Natural killer cell (primary cell): ENCODE results near the gene TRIM9. TPM values are rescaled to one million over a fixed set of nuclear protein-coding genes. Genes with fewer than 3 reads are reported as not detected.

Experiments
- ATAC-seq, 3 donors: fragments of 150-1000 bp in 2 of 3; fragments of 200-7000 bp in 1 of 3; cut with Tn5 transposase; 1 replicate in 1 of 3; 2 replicates in 2 of 3; pipeline ENCODE4 v1.10.0; 2021; ENCODE audit warnings: mild to moderate bottlenecking in 2 of 3, moderate library complexity in 2 of 3
- DNase-seq, 2 donors: peaks; one replicate each; pipeline versions ENCODE4 v3.0.0 to v3.0.0-alpha.2; 2013 to 2021; ENCODE audit warnings: mixed read lengths in 1 of 2
- H3K27ac ChIP-seq: one replicate; pipeline ENCODE4 v1.5.1; 2013; ENCODE audit warnings: mild to moderate bottlenecking, low read length
- H3K27me3 ChIP-seq: one replicate; pipeline ENCODE4 v1.6.1; 2013; ENCODE audit warnings: low read length; ENCODE audit not compliant: control insufficient read depth, insufficient read depth
- H3K36me3 ChIP-seq: one replicate; pipeline ENCODE4 v1.6.1; 2013; ENCODE audit warnings: low read length; ENCODE audit not compliant: control insufficient read depth, insufficient read depth
- H3K4me1 ChIP-seq: one replicate; pipeline ENCODE4 v1.6.1; 2013; ENCODE audit warnings: low read length; ENCODE audit not compliant: control insufficient read depth, insufficient read depth
- H3K4me3 ChIP-seq: one replicate; pipeline ENCODE4 v1.5.1; 2013; ENCODE audit warnings: low read length
- H3K9me3 ChIP-seq: one replicate; pipeline ENCODE4 v1.6.1; 2013; ENCODE audit warnings: low read length; ENCODE audit not compliant: control insufficient read depth, insufficient read depth
- H3K27ac Mint-ChIP-seq, 2 donors: one replicate each; pipeline ENCODE4 v1.8.0; 2022; ENCODE audit warnings: mild to moderate bottlenecking in 2 of 2, mixed read lengths in 2 of 2, moderate library complexity in 1 of 2
- H3K27me3 Mint-ChIP-seq, 2 donors: one replicate each; pipeline ENCODE4 v1.8.0; 2022; ENCODE audit warnings: low read depth in 2 of 2, mixed read lengths in 2 of 2
- H3K36me3 Mint-ChIP-seq: one replicate; pipeline ENCODE4 v1.8.0; 2022; ENCODE audit warnings: mixed read lengths
- H3K4me1 Mint-ChIP-seq, 2 donors: one replicate each; pipeline ENCODE4 v1.8.0; 2022; ENCODE audit warnings: mixed read lengths in 2 of 2
- H3K4me3 Mint-ChIP-seq: one replicate; pipeline ENCODE4 v1.8.0; 2022; ENCODE audit warnings: mild to moderate bottlenecking, moderate library complexity, mixed read lengths
- H3K9me3 Mint-ChIP-seq, 2 donors: one replicate each; pipeline ENCODE4 v1.8.0; 2022; ENCODE audit warnings: mixed read lengths in 2 of 2
- CTCF ChIP-seq: fragments of 200-600 bp; IDR thresholded peaks from one replicate; pipeline ENCODE4 v1.8.0; 2022; ENCODE audit warnings: antibody characterized with exemption
- WGBS: methylation state at CpG from one replicate; pipeline ENCODE4 v1.1.7; 2013; ENCODE audit warnings: missing lambda C conversion rate; ENCODE audit not compliant: insufficient coverage; 5-methylcytosine and 5-hydroxymethylcytosine counted together
- intact Hi-C: fragments of 100-400 bp; cut with micrococcal nuclease; formaldehyde crosslinking; loops from one replicate; pipeline ENCODE4 v1.14.2; 2022
- total RNA-seq, 4 donors: library from RNA; stranded (reverse); fragments of 120-200 nt in 1 of 4; gene quantifications; one replicate each; pipeline versions ENCODE4 v1.2.3 to v1.2.4, GENCODE V29; 2013 to 2022

TRIM9 gene
- total RNA-seq, 3 donors from 2014 or later (not counting 1 experiment from before 2014, with no cell fraction given) = 0.25 to 0.40 (median 0.35) TPM

- no peaks in the 10 kb centered on the region for H3K36me3 Mint-ChIP-seq
- DNase-seq (peak in 1 of 2 donors; percentile 38), ATAC-seq (peak in 1 of 3 donors; percentile 42)
- no peak overlapping the region for H3K4me3 ChIP-seq
- no CpG with 5 or more reads among the region's 1 CpG for WGBS
- no peaks in the 10 kb centered on the region for H3K27me3 Mint-ChIP-seq
- no peaks in the 10 kb centered on the region for H3K9me3 ChIP-seq
- no peak overlapping the region for H3K27ac Mint-ChIP-seq
- H3K4me3 Mint-ChIP-seq = no peak overlapping the region
- H3K27ac ChIP-seq = no peak overlapping the region
- H3K4me1 ChIP-seq = no peaks in the 10 kb centered on the region
- H3K36me3 ChIP-seq = no peaks in the 10 kb centered on the region
- intact Hi-C loops = loop anchor here (10.0 kb wide), 1 partner anchor 830 kb away; no protein-coding TSS in a partner anchor
- H3K27me3 ChIP-seq = no peaks in the 10 kb centered on the region
- H3K9me3 Mint-ChIP-seq = no peaks in the 10 kb centered on the region
- TF ChIP-seq CTCF = no peak
- no peaks in the 10 kb centered on the region for H3K4me1 Mint-ChIP-seq
These were observed 140.0 kb downstream of the TRIM9 start for GRCh38 chr14:50954811-50955372.

- Histone ChIP-seq H3K36me3 (no peaks in the 10 kb centered on the region), H3K27me3 (no peaks in the 10 kb centered on the region), H3K4me1 (no peaks in the 10 kb centered on the region), H3K9me3 (no peaks in the 10 kb centered on the region), H3K4me3 (no peak overlapping the region), H3K27ac (no peak overlapping the region)
- Mint-ChIP-seq H3K36me3 (no peaks in the 10 kb centered on the region), H3K27me3 (no peaks in the 10 kb centered on the region), H3K9me3 (no peaks in the 10 kb centered on the region), H3K4me1 (no peaks in the 10 kb centered on the region), H3K27ac (no peak overlapping the region), H3K4me3 (no peak overlapping the region)
- DNase-seq = no peak
- intact Hi-C loops = loop anchor here (10.0 kb wide), 1 partner anchor 831 kb away; no protein-coding TSS in a partner anchor
- WGBS = 86% methylated on average over 1 of the region's 1 CpG
- no peak for TF ChIP-seq CTCF
- no peak for ATAC-seq
These were observed 141.4 kb downstream of the TRIM9 start for GRCh38 chr14:50953502-50953901.

GRCh38 chr14:50951032-50951431, 143.9 kb downstream of the TRIM9 start:
- Histone ChIP-seq H3K4me3 (no peak overlapping the region), H3K9me3 (no peaks in the 10 kb centered on the region), H3K27me3 (no peaks in the 10 kb centered on the region), H3K4me1 (no peaks in the 10 kb centered on the region), H3K27ac (no peak overlapping the region), H3K36me3 (no peaks in the 10 kb centered on the region)
- Mint-ChIP-seq H3K27ac (no peak overlapping the region), H3K27me3 (peaks cover 0 to 7% of the 10 kb centered on the region in 2 donors), H3K36me3 (no peaks in the 10 kb centered on the region), H3K4me1 (no peaks in the 10 kb centered on the region), H3K4me3 (no peak overlapping the region), H3K9me3 (no peaks in the 10 kb centered on the region)
- no peak for ATAC-seq
- no peak for DNase-seq
- intact Hi-C loops = loop anchor here (10.0 kb wide), 1 partner anchor 834 kb away; no protein-coding TSS in a partner anchor
- TF ChIP-seq CTCF = no peak
- 92% methylated on average over 6 of the region's 6 CpGs for WGBS

GRCh38 chr14:50948205-50948604, 146.7 kb downstream of the TRIM9 start:
- H3K36me3 Mint-ChIP-seq = no peaks in the 10 kb centered on the region

More at GRCh38 chr14:50948205-50948604, 146.7 kb downstream of the TRIM9 start:
- H3K4me3 ChIP-seq = no peak overlapping the region
- Mint-ChIP-seq H3K4me3 (no peak overlapping the region), H3K9me3 (no peaks in the 10 kb centered on the region), H3K27me3 (peaks cover 4 to 18% of the 10 kb centered on the region in 2 donors), H3K4me1 (peaks cover 6 to 12% of the 10 kb centered on the region in 2 donors), H3K27ac (no peak overlapping the region)
- H3K4me1 ChIP-seq = peaks cover 17% of the 10 kb centered on the region
- H3K9me3 ChIP-seq = no peaks in the 10 kb centered on the region
- no peaks in the 10 kb centered on the region for H3K36me3 ChIP-seq
- 29% methylated on average over 1 of the region's 2 CpGs for WGBS
- no peak for ATAC-seq
- no peak overlapping the region for H3K27ac ChIP-seq
- intact Hi-C loops = no loop called here
- no peak for TF ChIP-seq CTCF
- H3K27me3 ChIP-seq = peaks cover 14% of the 10 kb centered on the region
- no peak for DNase-seq
